HUES48 (cell line): Measurements from ENCODE around the gene TEKT5.
"Not testable (repeated sequence)": the region's sequence is repeated elsewhere in the genome, so short reads cannot be mapped to it uniquely, and the experiment has no call there.

Experiments
- H3K27ac ChIP-seq: one replicate; pipeline ENCODE4 v1.7.0; 2013; ENCODE audit warnings: low read depth, low read length, inconsistent platforms
- H3K27me3 ChIP-seq: 2 replicates; pipeline ENCODE4 v1.6.1; 2013; ENCODE audit warnings: mild to moderate bottlenecking, low read length; ENCODE audit not compliant: control insufficient read depth, insufficient read depth
- H3K36me3 ChIP-seq: 2 replicates; pipeline ENCODE4 v1.6.1; 2013; ENCODE audit warnings: low read length; ENCODE audit not compliant: control insufficient read depth, insufficient read depth
- H3K4me1 ChIP-seq: 2 replicates; pipeline ENCODE4 v1.6.1; 2013; ENCODE audit warnings: mild to moderate bottlenecking, low read length; ENCODE audit not compliant: control insufficient read depth, insufficient read depth
- H3K4me3 ChIP-seq: 2 replicates; pipeline ENCODE4 v1.5.1; 2013; ENCODE audit warnings: mild to moderate bottlenecking, low read depth, low read length
- H3K9ac ChIP-seq: 2 replicates; pipeline ENCODE4 v1.6.1; 2013; ENCODE audit warnings: mild to moderate bottlenecking, low read depth, low read length, moderate library complexity
- H3K9me3 ChIP-seq: 2 replicates; pipeline ENCODE4 v1.6.1; 2013; ENCODE audit warnings: low read length; ENCODE audit not compliant: control insufficient read depth, insufficient read depth

TEKT5 gene

GRCh38 chr16:10646228-10646580 lies 48.5 kb downstream of the TEKT5 start:
- H3K4me3 ChIP-seq, result no peak overlapping the region
- H3K9me3 ChIP-seq, result no peaks in the 10 kb centered on the region
- peaks cover 18% of the 10 kb centered on the region for H3K4me1 ChIP-seq
- no peaks in the 10 kb centered on the region for H3K27me3 ChIP-seq
- H3K36me3 ChIP-seq, result no peaks in the 10 kb centered on the region
- H3K27ac ChIP-seq, result no peak overlapping the region
- no peak overlapping the region for H3K9ac ChIP-seq

- Histone ChIP-seq H3K9me3 (no peaks in the 10 kb centered on the region), H3K27me3 (no peaks in the 10 kb centered on the region), H3K36me3 (no peaks in the 10 kb centered on the region), H3K4me3 (no peak overlapping the region), H3K9ac (no peak overlapping the region), H3K27ac (no peak overlapping the region), H3K4me1 (peaks cover 18% of the 10 kb centered on the region)
Observed at GRCh38 chr16:10644092-10644491, 50.6 kb downstream of the TEKT5 start.

- no peak overlapping the region; the same call in 1 of the 2 replicates for H3K9ac ChIP-seq
- H3K27me3 ChIP-seq, result no peaks in the 10 kb centered on the region
- H3K9me3 ChIP-seq, result no peaks in the 10 kb centered on the region
- H3K4me1 ChIP-seq, result peaks cover 18% of the 10 kb centered on the region
- no peaks in the 10 kb centered on the region for H3K36me3 ChIP-seq
- peak overlapping the region; percentile 94 for H3K27ac ChIP-seq
- H3K4me3 ChIP-seq, result peak overlapping the region; percentile 22; the same call in 1 of the 2 replicates
Observed at GRCh38 chr16:10642964-10643363, 51.8 kb downstream of the TEKT5 start.

- Histone ChIP-seq H3K9ac (no peak overlapping the region; the same call in 1 of the 2 replicates), H3K4me1 (peaks cover 18% of the 10 kb centered on the region), H3K9me3 (no peaks in the 10 kb centered on the region), H3K36me3 (no peaks in the 10 kb centered on the region), H3K4me3 (peak overlapping the region; percentile 37), H3K27me3 (no peaks in the 10 kb centered on the region), H3K27ac (peak overlapping the region; percentile 94)
Observed at GRCh38 chr16:10641953-10642949, 52.5 kb downstream of the TEKT5 start.

- Histone ChIP-seq H3K27me3 (no peaks in the 10 kb centered on the region), H3K36me3 (no peaks in the 10 kb centered on the region), H3K9me3 (no peaks in the 10 kb centered on the region), H3K9ac (no peak overlapping the region), H3K4me3 (no peak overlapping the region), H3K4me1 (peaks cover 18% of the 10 kb centered on the region), H3K27ac (peak overlapping the region; percentile 94)
Observed at GRCh38 chr16:10641555-10641952, 53.2 kb downstream of the TEKT5 start.

GRCh38 chr16:10640934-10641333 lies 53.8 kb downstream of the TEKT5 start:
- Histone ChIP-seq H3K27me3 (no peaks in the 10 kb centered on the region), H3K36me3 (no peaks in the 10 kb centered on the region), H3K9ac (no peak overlapping the region), H3K27ac (no peak overlapping the region), H3K9me3 (no peaks in the 10 kb centered on the region), H3K4me3 (no peak overlapping the region), H3K4me1 (peaks cover 18% of the 10 kb centered on the region)

GRCh38 chr16:10638101-10638500 lies 56.6 kb downstream of the TEKT5 start:
- peaks cover 14% of the 10 kb centered on the region for H3K4me1 ChIP-seq

GRCh38 chr16:10637337-10638037 lies 57.2 kb downstream of the TEKT5 start:
- H3K4me3 ChIP-seq, result no peak overlapping the region
- no peaks in the 10 kb centered on the region for H3K27me3 ChIP-seq
- H3K36me3 ChIP-seq, result no peaks in the 10 kb centered on the region
- no peak overlapping the region for H3K27ac ChIP-seq
- H3K9me3 ChIP-seq, result no peaks in the 10 kb centered on the region
- no peak overlapping the region for H3K9ac ChIP-seq
- H3K4me1 ChIP-seq, result peaks cover 9% of the 10 kb centered on the region

More at GRCh38 chr16:10638101-10638500, 56.6 kb downstream of the TEKT5 start:
- no peaks in the 10 kb centered on the region for H3K36me3 ChIP-seq
- H3K27me3 ChIP-seq, result no peaks in the 10 kb centered on the region
- no peaks in the 10 kb centered on the region for H3K9me3 ChIP-seq
- H3K9ac ChIP-seq, result no peak overlapping the region
- no peak overlapping the region for H3K4me3 ChIP-seq
- no peak overlapping the region for H3K27ac ChIP-seq

GRCh38 chr16:10635365-10636021 lies 59.2 kb downstream of the TEKT5 start:
- H3K9ac ChIP-seq, result no peak overlapping the region
- no peak overlapping the region for H3K27ac ChIP-seq
- H3K9me3 ChIP-seq, result no peaks in the 10 kb centered on the region
- peaks cover 5% of the 10 kb centered on the region; the same call in 1 of the 2 replicates for H3K4me1 ChIP-seq
- H3K36me3 ChIP-seq, result no peaks in the 10 kb centered on the region
- no peaks in the 10 kb centered on the region for H3K27me3 ChIP-seq
- no peak overlapping the region for H3K4me3 ChIP-seq

GRCh38 chr16:10633429-10633828 lies 61.3 kb downstream of the TEKT5 start:
- not testable (repeated sequence) for H3K4me3 ChIP-seq, H3K27ac ChIP-seq, H3K27me3 ChIP-seq, H3K4me1 ChIP-seq, H3K9me3 ChIP-seq, H3K36me3 ChIP-seq, H3K9ac ChIP-seq
